GM23338 (cell line): ENCODE data around the gene SCLY. TPM values are rescaled to one million over a fixed set of nuclear protein-coding genes. Genes with fewer than 3 reads are reported as not detected.

Source experiments
- ATAC-seq: fragments of 200-7000 bp; cut with Tn5 transposase; 3 replicates; pipeline ENCODE4 v1.9.1; 2020
- DNase-seq: peaks from one replicate; pipeline ENCODE4 v3.0.0-alpha.2; 2015; ENCODE audit warnings: low spot score
- H2AFZ ChIP-seq: fragments of 200-600 bp; sonication (generic); 2 replicates; pipeline ENCODE4 v1.8.0; 2016; ENCODE audit warnings: antibody characterized with exemption, mild to moderate bottlenecking, moderate library complexity
- H3F3A ChIP-seq: fragments of 200-600 bp; sonication (generic); replicated peaks from 2 replicates; pipeline ENCODE4 v1.8.0; 2017; ENCODE audit warnings: antibody characterized with exemption, mixed run types, low read depth
- H3K27ac ChIP-seq: fragments of 200-600 bp; sonication (generic); 2 replicates; pipeline ENCODE4 v1.6.1; 2016; ENCODE audit warnings: low read depth
- H3K27me3 ChIP-seq: fragments of 200-600 bp; sonication (generic); 2 replicates; pipeline ENCODE4 v1.8.0; 2016; ENCODE audit warnings: mild to moderate bottlenecking, mixed run types, moderate library complexity; ENCODE audit not compliant: insufficient read depth
- H3K36me3 ChIP-seq: fragments of 200-600 bp; sonication (generic); 2 replicates; pipeline ENCODE4 v1.8.0; 2016; ENCODE audit warnings: mild to moderate bottlenecking; ENCODE audit not compliant: insufficient read depth
- H3K4me1 ChIP-seq: fragments of 200-600 bp; sonication (generic); 2 replicates; pipeline ENCODE4 v1.8.0; 2016; ENCODE audit warnings: mild to moderate bottlenecking, moderate library complexity; ENCODE audit not compliant: insufficient read depth
- H3K4me2 ChIP-seq: fragments of 200-600 bp; sonication (generic); 2 replicates; pipeline ENCODE4 v1.7.1; 2017; ENCODE audit warnings: mixed run types
- H3K4me3 ChIP-seq: fragments of 200-600 bp; sonication (generic); 2 replicates; pipeline ENCODE4 v1.6.1; 2016; ENCODE audit warnings: mixed run types
- H3K79me2 ChIP-seq: fragments of 200-600 bp; sonication (generic); replicated peaks from 2 replicates; pipeline ENCODE4 v1.8.0; 2017; ENCODE audit warnings: mild to moderate bottlenecking; ENCODE audit not compliant: insufficient read depth
- H3K9me2 ChIP-seq: fragments of 200-600 bp; sonication (generic); 2 replicates; pipeline ENCODE4 v1.8.0; 2017; ENCODE audit not compliant: insufficient read depth
- H4K20me1 ChIP-seq: fragments of 200-600 bp; sonication (generic); replicated peaks from 2 replicates; pipeline ENCODE4 v1.8.0; 2017; ENCODE audit warnings: mild to moderate bottlenecking; ENCODE audit not compliant: insufficient read depth
- H3K27ac Mint-ChIP-seq: 2 replicates; pipeline ENCODE4 v1.8.0; 2020; ENCODE audit warnings: inconsistent platforms, mild to moderate bottlenecking, moderate library complexity, mixed read lengths
- H3K27me3 Mint-ChIP-seq: 3 replicates; pipeline ENCODE4 v1.8.0; 2022; ENCODE audit warnings: low read depth, mild to moderate bottlenecking, moderate library complexity, mixed read lengths, inconsistent platforms; ENCODE audit not compliant: insufficient read depth, poor library complexity
- H3K36me3 Mint-ChIP-seq: 3 replicates; pipeline ENCODE4 v1.8.0; 2021; ENCODE audit warnings: low read depth, mild to moderate bottlenecking, inconsistent platforms, moderate library complexity, mixed read lengths
- H3K4me1 Mint-ChIP-seq: 3 replicates; pipeline ENCODE4 v1.8.0; 2020; ENCODE audit warnings: mild to moderate bottlenecking, inconsistent platforms, mixed read lengths
- H3K4me3 Mint-ChIP-seq: 3 replicates; pipeline ENCODE4 v1.8.0; 2021; ENCODE audit warnings: moderate library complexity, mild to moderate bottlenecking, inconsistent platforms, mixed read lengths
- H3K9me3 Mint-ChIP-seq: 3 replicates; pipeline ENCODE4 v1.8.0; 2020; ENCODE audit warnings: moderate library complexity, mild to moderate bottlenecking, inconsistent platforms, mixed read lengths
- CREB1 ChIP-seq: fragments of 250-450 bp; sonication (Bioruptor Pico); IDR thresholded peaks from 2 replicates; pipeline ENCODE4 v1.5.0; 2020; ENCODE audit warnings: low read depth, mild to moderate bottlenecking, moderate library complexity
- CTCF ChIP-seq, 2 experiments: fragments of 200-600 bp in 1 of 2; sonication (generic) in 1 of 2; conservative IDR thresholded peaks; 2 replicates each; pipeline versions ENCODE4 v1.5.1 to v1.6.1; 2016 to 2017; ENCODE audit warnings: antibody characterized with exemption in 2 of 2, low read depth in 2 of 2, mild to moderate bottlenecking in 2 of 2, moderate library complexity in 1 of 2
- ETS1 ChIP-seq: IDR thresholded peaks from 2 replicates; pipeline ENCODE4 v1.6.1; 2016; ENCODE audit warnings: antibody characterized with exemption
- EZH2 ChIP-seq: fragments of 200-600 bp; sonication (generic); IDR thresholded peaks from one replicate; pipeline ENCODE4 v1.8.0; 2017; ENCODE audit warnings: antibody characterized with exemption, mild to moderate bottlenecking, low read depth; ENCODE audit not compliant: unreplicated experiment
- JUNB ChIP-seq: IDR thresholded peaks from one replicate; pipeline ENCODE4 v1.6.1; 2016; ENCODE audit warnings: antibody characterized with exemption; ENCODE audit not compliant: unreplicated experiment
- POLR2AphosphoS5 ChIP-seq: IDR thresholded peaks from 2 replicates; pipeline ENCODE4 v1.6.1; 2016; ENCODE audit warnings: antibody characterized with exemption, low read depth
- STAT1 ChIP-seq: IDR thresholded peaks from one replicate; pipeline ENCODE4 v1.6.1; 2016; ENCODE audit warnings: antibody characterized with exemption; ENCODE audit not compliant: unreplicated experiment
- ZNF114 ChIP-seq: fragments of 250-450 bp; sonication (Bioruptor Pico); IDR thresholded peaks from 2 replicates; pipeline ENCODE4 v1.5.0; 2020; ENCODE audit warnings: mild to moderate bottlenecking, moderate library complexity
- ZNF331 ChIP-seq: fragments of 250-450 bp; sonication (Bioruptor Pico); IDR thresholded peaks from 2 replicates; pipeline ENCODE4 v1.5.0; 2020; ENCODE audit warnings: low read depth, mild to moderate bottlenecking, moderate library complexity
- ZNF462 ChIP-seq: fragments of 250-450 bp; sonication (Bioruptor Pico); IDR thresholded peaks from 2 replicates; pipeline ENCODE4 v1.5.0; 2020; ENCODE audit warnings: mild to moderate bottlenecking, moderate library complexity
- polyA plus RNA-seq: library from polyadenylated mRNA; unstranded; fragments of >200 nt; fragmentation: Nextera tagmentation; extraction: Ambion mirVana; gene quantifications from 2 replicates; pipeline ENCODE4 v1.2.1, GENCODE V29; 2016
- total RNA-seq: library from RNA; depleted of rRNA; stranded (reverse); fragments of >200 nt; shearing (Covaris generic); gene quantifications from 2 replicates; pipeline ENCODE4 v1.2.3, GENCODE V29; 2014

Gene SCLY
- total and polyA plus RNA-seq, 2 experiments from 2014 or later, result 57.2 to 80.3 TPM

DNA sequence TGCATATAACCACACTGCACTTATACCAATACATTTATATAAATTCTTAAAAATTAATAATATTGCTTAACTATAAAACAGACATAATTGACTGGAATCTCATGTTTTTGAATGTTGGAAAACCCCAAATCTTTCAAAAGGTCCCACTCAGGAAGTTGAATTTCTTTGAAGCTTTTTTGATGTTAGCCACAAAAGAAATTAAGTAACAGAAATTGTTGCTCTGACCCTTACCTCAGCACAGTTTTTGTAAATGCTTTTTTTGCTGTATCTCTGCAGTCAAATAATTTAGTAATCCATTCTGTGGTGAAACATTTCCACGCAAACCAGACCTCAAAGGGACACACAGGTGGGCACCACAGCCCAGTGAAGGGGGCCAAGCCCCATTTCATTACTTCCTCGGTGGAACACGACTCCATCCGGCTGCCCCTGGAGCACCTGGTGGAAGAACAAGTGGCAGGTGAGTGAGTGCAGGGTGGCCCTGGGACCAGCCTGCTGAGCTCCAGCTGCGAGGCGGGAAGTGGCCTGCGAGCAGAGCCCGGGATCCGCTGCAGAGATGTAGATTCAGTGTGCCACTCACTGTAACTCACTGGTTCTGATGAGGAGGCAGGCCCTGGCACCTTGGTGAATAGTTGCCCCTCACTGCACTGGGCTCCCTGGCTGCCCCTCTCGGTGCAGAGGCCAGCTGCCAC, 8.4 kb downstream of the SCLY start:
- no peak overlapping the region for H3K27ac Mint-ChIP-seq

GRCh38 chr2:238069877-238070276, 9.1 kb downstream of the SCLY start:
- peaks cover 49% of the 10 kb centered on the region for H3K36me3 ChIP-seq
- 0 out of 2 replicates have a peak, but pooled peaks cover 4% of the 10 kb centered on the region for H3F3A ChIP-seq
- Mint-ChIP-seq H3K4me3 (no peak overlapping the region), H3K9me3 (no peaks in the 10 kb centered on the region), H3K4me1 (no peaks in the 10 kb centered on the region), H3K27ac (no peak overlapping the region), H3K36me3 (peaks cover 87% of the 10 kb centered on the region), H3K27me3 (peaks cover 4% of the 10 kb centered on the region)
- DNase-seq, result no peak
- peaks cover 36% of the 10 kb centered on the region for H4K20me1 ChIP-seq
- H3K27me3 ChIP-seq, result no peaks in the 10 kb centered on the region
- no peaks in the 10 kb centered on the region for H3K9me2 ChIP-seq
- H3K27ac ChIP-seq, result no peak overlapping the region
- H3K4me3 ChIP-seq, result no peak overlapping the region
- ATAC-seq, result no peak
- H3K4me1 ChIP-seq, result no peaks in the 10 kb centered on the region
- H2AFZ ChIP-seq, result no peak overlapping the region
- no peak overlapping the region for H3K4me2 ChIP-seq
- peaks cover 87% of the 10 kb centered on the region for H3K79me2 ChIP-seq
- no peak for TF ChIP-seq ZNF114
- TF ChIP-seq ETS1, result no peak
- TF ChIP-seq CTCF (conservative IDR thresholded peaks at IDR 0.05; ENCODE audit: low read depth in 2 of 2), result no peak
- no peak for TF ChIP-seq CREB1 (CRISPR knock-in tag)
- no peak for TF ChIP-seq ZNF462 (CRISPR knock-in tag)
- no peak for TF ChIP-seq POLR2AphosphoS5
- no peak for TF ChIP-seq EZH2
- TF ChIP-seq ZNF331 (CRISPR knock-in tag), result no peak
- TF ChIP-seq JUNB, result no peak

More for the DNA sequence above, 8.4 kb downstream of the SCLY start:
- no peak overlapping the region for H3K4me3 ChIP-seq
- no peaks in the 10 kb centered on the region for H3K27me3 ChIP-seq
- H3K4me1 ChIP-seq, result no peaks in the 10 kb centered on the region
- H3K4me2 ChIP-seq, result no peak overlapping the region
- no peak for DNase-seq
- TF ChIP-seq ETS1, result no peak
- TF ChIP-seq STAT1, result no peak
- H4K20me1 ChIP-seq, result peaks cover 36% of the 10 kb centered on the region
- H3K27me3 Mint-ChIP-seq, result peaks cover 4% of the 10 kb centered on the region
- H3K27ac ChIP-seq, result no peak overlapping the region
- H3K79me2 ChIP-seq, result peaks cover 87% of the 10 kb centered on the region
- H3K9me2 ChIP-seq, result no peaks in the 10 kb centered on the region
- H2AFZ ChIP-seq, result no peak overlapping the region
- 0 out of 2 replicates have a peak, but pooled peaks cover 4% of the 10 kb centered on the region for H3F3A ChIP-seq
- H3K36me3 Mint-ChIP-seq, result peaks cover 87% of the 10 kb centered on the region
- no peak overlapping the region for H3K4me3 Mint-ChIP-seq
- H3K36me3 ChIP-seq, result peaks cover 55% of the 10 kb centered on the region
- no peak for ATAC-seq
- no peaks in the 10 kb centered on the region for H3K4me1 Mint-ChIP-seq
- H3K9me3 Mint-ChIP-seq, result no peaks in the 10 kb centered on the region
